HEK293 (cell line): ENCODE measurements around the gene CPXM2.

Experiments used
- KLF10 ChIP-seq: fragments of 450-650 bp; IDR thresholded peaks from 2 replicates; pipeline ENCODE4 v1.5.1; 2018; ENCODE audit warnings: missing biosample characterization, mild to moderate bottlenecking, missing genetic modification characterization
- REST ChIP-seq: fragments of 450-650 bp; formaldehyde crosslinking; IDR thresholded peaks from 2 replicates; pipeline ENCODE4 v1.5.1; 2016; ENCODE audit warnings: missing biosample characterization, missing genetic modification characterization

DNA sequence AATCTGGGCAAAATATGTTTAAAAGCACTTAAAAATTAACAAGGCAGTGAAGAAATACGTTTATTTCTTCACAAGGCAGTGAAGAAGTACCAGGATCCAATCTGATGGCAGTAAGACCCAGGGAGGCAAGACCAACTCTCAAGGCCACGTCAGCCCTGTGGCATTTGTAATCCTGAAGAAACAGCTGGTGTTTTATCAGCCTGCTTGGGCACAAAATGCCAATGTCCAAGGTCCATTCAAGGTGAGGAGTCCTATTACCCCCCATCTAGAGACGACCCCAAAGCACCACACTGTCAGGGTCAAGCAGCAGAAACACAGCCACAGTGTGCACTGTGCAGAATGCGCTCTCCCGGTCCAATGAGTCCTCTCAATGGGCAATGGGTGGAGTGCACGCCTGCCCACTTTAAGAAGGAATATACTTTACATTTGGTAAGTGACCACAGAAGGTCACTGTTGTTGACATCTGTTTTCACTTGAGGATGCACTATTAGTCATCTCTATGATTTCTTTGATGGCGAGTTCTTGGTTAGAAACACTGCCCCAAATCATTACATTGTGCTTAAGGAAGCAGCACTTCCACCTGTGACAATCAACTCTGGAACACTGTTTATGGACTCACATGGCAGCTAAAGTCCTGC lies 12.8 kb downstream of the CPXM2 start:
- TF ChIP-seq REST (tag by site-specific recombination) (no peak), KLF10 (no peak)
